OCI-LY7 (cell line): ENCODE data around the gene ZNF574. TPM values are rescaled to one million over a fixed set of nuclear protein-coding genes. Genes with fewer than 3 reads are reported as not detected.

ENCODE experiments used
- BruUV-seq: library from RNA; stranded (reverse); fragments of 400-500 nt; replicated peaks from 2 replicates; lab custom pipeline; 2021; lab: Mats Ljungman, UMichigan
- CTCF ChIA-PET: fragments of 300-600 bp; sonication (Branson Sonifier 250); formaldehyde crosslinking; loops from one replicate; lab custom pipeline; 2022; ENCODE audit warnings: antibody characterized with exemption; ENCODE audit not compliant: unreplicated experiment; lab: Charles Lee
- POLR2A ChIA-PET: fragments of 300-600 bp; sonication (Branson Sonifier 250); formaldehyde crosslinking; loops from one replicate; lab custom pipeline; 2022; ENCODE audit warnings: antibody characterized with exemption; lab: Charles Lee
- DNase-seq: peaks from one replicate; pipeline ENCODE4 v3.0.0-alpha.2; 2015; ENCODE audit warnings: low spot score
- H2AFZ ChIP-seq: fragments of 200-600 bp; sonication (generic), shearing (Covaris generic); 2 replicates; pipeline ENCODE4 v1.6.1; 2014; ENCODE audit warnings: mild to moderate bottlenecking, antibody characterized with exemption, low read length, moderate library complexity
- H3K27ac ChIP-seq: fragments of 200-600 bp; sonication (generic); 2 replicates; pipeline ENCODE4 v1.5.1; 2014; ENCODE audit warnings: mixed run types, low read depth, mild to moderate bottlenecking, moderate library complexity, low read length, inconsistent platforms; ENCODE audit not compliant: poor library complexity, severe bottlenecking
- H3K36me3 ChIP-seq: fragments of 200-600 bp; sonication (generic); 2 replicates; pipeline ENCODE4 v1.6.1; 2014; ENCODE audit warnings: mild to moderate bottlenecking, antibody characterized with exemption, low read length, moderate library complexity, mixed read lengths; ENCODE audit not compliant: insufficient read depth
- H3K4me1 ChIP-seq: fragments of 200-600 bp; sonication (generic); 2 replicates; pipeline ENCODE4 v1.5.1; 2014; ENCODE audit warnings: mild to moderate bottlenecking, low read length; ENCODE audit not compliant: insufficient read depth, poor library complexity, severe bottlenecking
- H3K4me2 ChIP-seq: fragments of 200-600 bp; sonication (generic); 2 replicates; pipeline ENCODE4 v1.6.1; 2014; ENCODE audit warnings: mild to moderate bottlenecking, low read length
- H3K4me3 ChIP-seq: fragments of 200-600 bp; sonication (generic); 2 replicates; pipeline ENCODE4 v1.5.1; 2014; ENCODE audit warnings: mild to moderate bottlenecking, low read depth, low read length; ENCODE audit not compliant: poor library complexity, severe bottlenecking
- H3K79me2 ChIP-seq: fragments of 200-600 bp; sonication (generic); 2 replicates; pipeline ENCODE4 v1.6.1; 2016; ENCODE audit warnings: low read depth, mild to moderate bottlenecking, low read length, moderate library complexity, mixed read lengths; ENCODE audit not compliant: insufficient read depth
- H3K9me2 ChIP-seq: fragments of 200-600 bp; sonication (generic); 2 replicates; pipeline ENCODE4 v1.6.1; 2016; ENCODE audit warnings: mild to moderate bottlenecking, low read length, mixed read lengths; ENCODE audit not compliant: insufficient read depth
- H3K9me3 ChIP-seq: fragments of 200-600 bp; sonication (generic); 2 replicates; pipeline ENCODE4 v1.6.1; 2014; ENCODE audit warnings: mild to moderate bottlenecking, mixed run types, low read length, mixed read lengths
- H4K20me1 ChIP-seq: fragments of 200-600 bp; sonication (generic); 2 replicates; pipeline ENCODE4 v1.6.1; 2014; ENCODE audit warnings: mild to moderate bottlenecking, antibody characterized with exemption, low read length, moderate library complexity, mixed read lengths; ENCODE audit not compliant: insufficient read depth
- EZH2phosphoT487 ChIP-seq: fragments of 200-600 bp; sonication (generic); IDR thresholded peaks from 2 replicates; pipeline ENCODE4 v1.6.1; 2018; ENCODE audit warnings: low read depth, borderline replicate concordance, mild to moderate bottlenecking, mixed run types, antibody characterized with exemption, low read length, moderate library complexity, mixed read lengths
- intact Hi-C: fragments of 100-400 bp; cut with micrococcal nuclease; formaldehyde crosslinking; loops from one replicate; pipeline ENCODE4 v1.10.0; 2022; ENCODE audit not compliant: unreplicated experiment
- total RNA-seq, 2 experiments: library from RNA; depleted of rRNA in 1 of 2; stranded (reverse); fragments of >200 nt in 1 of 2; shearing (Covaris generic) in 1 of 2; gene quantifications; 2 replicates each; pipeline ENCODE4 v1.2.3, GENCODE V29; 2014 to 2022
- TF ChIP-seq, protein P1 (sequence below): fragments of 200-600 bp; sonication (generic); conservative IDR thresholded peaks from 2 replicates; pipeline ENCODE4 v1.5.1; 2014; ENCODE audit warnings: mild to moderate bottlenecking, antibody characterized with exemption, low read length, moderate library complexity, mixed read lengths

Gene ZNF574
- total RNA-seq, 2 experiments from 2014 or later = 14.5 to 29.3 TPM

DNA sequence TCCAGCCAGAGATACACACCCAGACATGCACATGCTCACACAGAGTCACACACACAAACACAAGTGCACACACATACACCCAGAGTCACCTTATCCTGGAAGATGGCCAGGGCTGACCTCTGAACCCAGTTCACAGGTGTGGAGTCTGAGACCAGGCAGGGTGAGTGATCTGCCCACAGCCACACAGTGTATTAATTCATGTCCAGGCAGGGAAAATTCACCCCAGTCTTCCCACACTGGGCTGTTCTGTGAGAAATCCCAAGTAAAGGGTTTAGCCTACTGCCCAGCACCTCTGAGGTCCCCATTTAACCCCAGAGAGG lies 54.2 kb downstream of the ZNF574 start:
- TF ChIP-seq, protein P1, sequence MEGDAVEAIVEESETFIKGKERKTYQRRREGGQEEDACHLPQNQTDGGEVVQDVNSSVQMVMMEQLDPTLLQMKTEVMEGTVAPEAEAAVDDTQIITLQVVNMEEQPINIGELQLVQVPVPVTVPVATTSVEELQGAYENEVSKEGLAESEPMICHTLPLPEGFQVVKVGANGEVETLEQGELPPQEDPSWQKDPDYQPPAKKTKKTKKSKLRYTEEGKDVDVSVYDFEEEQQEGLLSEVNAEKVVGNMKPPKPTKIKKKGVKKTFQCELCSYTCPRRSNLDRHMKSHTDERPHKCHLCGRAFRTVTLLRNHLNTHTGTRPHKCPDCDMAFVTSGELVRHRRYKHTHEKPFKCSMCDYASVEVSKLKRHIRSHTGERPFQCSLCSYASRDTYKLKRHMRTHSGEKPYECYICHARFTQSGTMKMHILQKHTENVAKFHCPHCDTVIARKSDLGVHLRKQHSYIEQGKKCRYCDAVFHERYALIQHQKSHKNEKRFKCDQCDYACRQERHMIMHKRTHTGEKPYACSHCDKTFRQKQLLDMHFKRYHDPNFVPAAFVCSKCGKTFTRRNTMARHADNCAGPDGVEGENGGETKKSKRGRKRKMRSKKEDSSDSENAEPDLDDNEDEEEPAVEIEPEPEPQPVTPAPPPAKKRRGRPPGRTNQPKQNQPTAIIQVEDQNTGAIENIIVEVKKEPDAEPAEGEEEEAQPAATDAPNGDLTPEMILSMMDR = no peak
- TF ChIP-seq EZH2phosphoT487 = no peak
- Histone ChIP-seq H3K27ac (peak overlapping the region; percentile 93), H3K9me2 (no peaks in the 10 kb centered on the region), H4K20me1 (no peaks in the 10 kb centered on the region), H3K79me2 (peaks cover 74% of the 10 kb centered on the region), H3K4me3 (peak overlapping the region; percentile 96), H3K4me2 (peak overlapping the region; percentile 93), H2AFZ (no peak overlapping the region), H3K4me1 (peaks cover 75% of the 10 kb centered on the region), H3K36me3 (peaks cover 34% of the 10 kb centered on the region), H3K9me3 (no peaks in the 10 kb centered on the region)
- intact Hi-C loops = loop anchor here (5.0 kb wide), 1 partner anchor 167 kb away; no protein-coding TSS in a partner anchor
- DNase-seq = no peak
- ChIA-PET POLR2A (no interaction called here), CTCF (no interaction called here)
- BruUV-seq = no TSS peak

Other genes with a start within 250 kb of the ZNF574 start
- gene LYPD4, start 231.5 kb upstream of the ZNF574 start, total RNA-seq (2014; rRNA removed; shearing (Covaris generic)) = not detected in 2 replicates
- gene LYPD4, start 231.5 kb upstream of the ZNF574 start, total RNA-seq (2022) = not detected in 2 replicates
- gene DMRTC2, start 231.1 kb upstream of the ZNF574 start, total RNA-seq (2014; rRNA removed; shearing (Covaris generic)) = not detected in 2 replicates
- not detected in 2 replicates for gene DMRTC2, start 231.1 kb upstream of the ZNF574 start, total RNA-seq (2022)
- gene RPS19, start 215.9 kb upstream of the ZNF574 start, total RNA-seq (2014; rRNA removed; shearing (Covaris generic)) = 4,018 and 4,414 TPM in 2 replicates
- 3,803 and 3,902 TPM in 2 replicates for gene RPS19, start 215.9 kb upstream of the ZNF574 start, total RNA-seq (2022)
- gene CD79A, start 198.9 kb upstream of the ZNF574 start, total RNA-seq (2014; rRNA removed; shearing (Covaris generic)) = 848 and 1,195 TPM in 2 replicates
- 896 and 1,094 TPM in 2 replicates for gene CD79A, start 198.9 kb upstream of the ZNF574 start, total RNA-seq (2022)
- gene ARHGEF1, start 193.0 kb upstream of the ZNF574 start, total RNA-seq (2014; rRNA removed; shearing (Covaris generic)) = 74.9 and 96.9 TPM in 2 replicates
- 297 and 318 TPM in 2 replicates for gene ARHGEF1, start 193.0 kb upstream of the ZNF574 start, total RNA-seq (2022)
- gene ERFL, start 147.7 kb upstream of the ZNF574 start, total RNA-seq (2014; rRNA removed; shearing (Covaris generic)) = 1.6 and 1.9 TPM in 2 replicates
- 5.9 and 6.8 TPM in 2 replicates for gene ERFL, start 147.7 kb upstream of the ZNF574 start, total RNA-seq (2022)
- 161 and 171 TPM in 2 replicates for gene RABAC1, start 116.8 kb upstream of the ZNF574 start, total RNA-seq (2014; rRNA removed; shearing (Covaris generic))
- gene RABAC1, start 116.8 kb upstream of the ZNF574 start, total RNA-seq (2022) = 167 and 191 TPM in 2 replicates
- 3.1 and 9.3 TPM in 2 replicates for gene ATP1A3, start 81.9 kb upstream of the ZNF574 start, total RNA-seq (2014; rRNA removed; shearing (Covaris generic))
- gene ATP1A3, start 81.9 kb upstream of the ZNF574 start, total RNA-seq (2022) = 33.0 and 33.3 TPM in 2 replicates
- gene GRIK5, start 6.0 kb upstream of the ZNF574 start, total RNA-seq (2014; rRNA removed; shearing (Covaris generic)) = 0.73 and 0.77 TPM in 2 replicates
- gene GRIK5, start 6.0 kb upstream of the ZNF574 start, total RNA-seq (2022) = 1.1 and 1.3 TPM in 2 replicates
- 28.6 and 33.5 TPM in 2 replicates for gene POU2F2, start 56.3 kb downstream of the ZNF574 start, total RNA-seq (2014; rRNA removed; shearing (Covaris generic))
- gene POU2F2, start 56.3 kb downstream of the ZNF574 start, total RNA-seq (2022) = 59.5 and 66.5 TPM in 2 replicates
- gene DEDD2, start 141.5 kb downstream of the ZNF574 start, total RNA-seq (2014; rRNA removed; shearing (Covaris generic)) = 29.6 and 41.9 TPM in 2 replicates
- gene DEDD2, start 141.5 kb downstream of the ZNF574 start, total RNA-seq (2022) = 15.5 and 18.6 TPM in 2 replicates
- 8.4 and 9.0 TPM in 2 replicates for gene ZNF526, start 144.1 kb downstream of the ZNF574 start, total RNA-seq (2014; rRNA removed; shearing (Covaris generic))
- gene ZNF526, start 144.1 kb downstream of the ZNF574 start, total RNA-seq (2022) = 12.7 and 14.8 TPM in 2 replicates
- 20.9 and 23.6 TPM in 2 replicates for gene GSK3A, start 166.4 kb downstream of the ZNF574 start, total RNA-seq (2014; rRNA removed; shearing (Covaris generic))
- gene GSK3A, start 166.4 kb downstream of the ZNF574 start, total RNA-seq (2022) = 29.2 and 33.7 TPM in 2 replicates
- 22.1 and 26.7 TPM in 2 replicates for gene ERF, start 179.0 kb downstream of the ZNF574 start, total RNA-seq (2014; rRNA removed; shearing (Covaris generic))
- gene ERF, start 179.0 kb downstream of the ZNF574 start, total RNA-seq (2022) = 33.5 and 36.6 TPM in 2 replicates
- gene CIC, start 193.1 kb downstream of the ZNF574 start, total RNA-seq (2014; rRNA removed; shearing (Covaris generic)) = 20.7 and 26.8 TPM in 2 replicates
- 48.2 and 59.3 TPM in 2 replicates for gene CIC, start 193.1 kb downstream of the ZNF574 start, total RNA-seq (2022)
- gene PRR19, start 226.0 kb downstream of the ZNF574 start, total RNA-seq (2014; rRNA removed; shearing (Covaris generic)) = 1.4 TPM in 1 of 2 replicates, not detected in the other
- 0.40 and 0.70 TPM in 2 replicates for gene PRR19, start 226.0 kb downstream of the ZNF574 start, total RNA-seq (2022)
- 54.9 and 62.1 TPM in 2 replicates for gene PAFAH1B3, start 226.5 kb downstream of the ZNF574 start, total RNA-seq (2014; rRNA removed; shearing (Covaris generic))
- gene PAFAH1B3, start 226.5 kb downstream of the ZNF574 start, total RNA-seq (2022) = 35.9 and 42.3 TPM in 2 replicates
- gene TMEM145, start 237.1 kb downstream of the ZNF574 start, total RNA-seq (2014; rRNA removed; shearing (Covaris generic)) = not detected in 2 replicates
- gene TMEM145, start 237.1 kb downstream of the ZNF574 start, total RNA-seq (2022) = 1.8 TPM in 2 replicates
- 6.0 and 10.5 TPM in 2 replicates for gene MEGF8, start 249.5 kb downstream of the ZNF574 start, total RNA-seq (2014; rRNA removed; shearing (Covaris generic))
- 14.7 and 17.2 TPM in 2 replicates for gene MEGF8, start 249.5 kb downstream of the ZNF574 start, total RNA-seq (2022)